Activated CD4-positive, alpha-beta T cell treated with anti-CD3 and anti-CD28 coated beads for 36 hours (primary cell): ENCODE data around the gene JAZF1. TPM values are rescaled to one million over a fixed set of nuclear protein-coding genes. Genes with fewer than 3 reads are reported as not detected.

ENCODE experiments used
- ATAC-seq: fragments of 200-7000 bp; cut with Tn5 transposase; one replicate; pipeline ENCODE4 v1.10.0; 2021; ENCODE audit warnings: mild to moderate bottlenecking, moderate library complexity
- CTCF ChIA-PET: fragments of 350-600 bp; sonication (Branson Sonifier 250); formaldehyde crosslinking; loops from one replicate; lab custom pipeline; 2021; ENCODE audit warnings: antibody characterized with exemption; lab: Charles Lee
- POLR2A ChIA-PET: fragments of 350-600 bp; sonication (Branson Sonifier 250); formaldehyde crosslinking; loops from one replicate; lab custom pipeline; 2021; ENCODE audit warnings: antibody characterized with exemption, inconsistent platforms; lab: Charles Lee
- DNase-seq: peaks from one replicate; pipeline ENCODE4 v3.0.0-alpha.2; 2020
- H3K27ac Mint-ChIP-seq: one replicate; pipeline ENCODE4 v1.8.0; 2021; ENCODE audit warnings: mixed read lengths
- H3K27me3 Mint-ChIP-seq: one replicate; pipeline ENCODE4 v1.8.0; 2021; ENCODE audit warnings: mixed read lengths
- H3K36me3 Mint-ChIP-seq: one replicate; pipeline ENCODE4 v1.8.0; 2021; ENCODE audit warnings: low read depth, mixed read lengths
- H3K4me1 Mint-ChIP-seq: one replicate; pipeline ENCODE4 v1.8.0; 2021; ENCODE audit warnings: mixed read lengths
- H3K4me3 Mint-ChIP-seq: one replicate; pipeline ENCODE4 v1.8.0; 2021; ENCODE audit warnings: mild to moderate bottlenecking, moderate library complexity, mixed read lengths
- H3K9me3 Mint-ChIP-seq: one replicate; pipeline ENCODE4 v1.8.0; 2021; ENCODE audit warnings: low read depth, mixed read lengths
- intact Hi-C, 2 experiments: fragments of 100-400 bp; cut with DNase I in 1 of 2; cut with micrococcal nuclease in 1 of 2; formaldehyde crosslinking; loops; one replicate each; pipeline versions ENCODE4 v1.14.2 to v1.15.1; 2022 to 2024; cut with DNase I, micrococcal nuclease
- total RNA-seq, 2 experiments: library from RNA; stranded (reverse); gene quantifications; one replicate each; pipeline ENCODE4 v1.2.3, GENCODE V29; 2021

JAZF1 gene
- total RNA-seq, 2 experiments from 2014 or later, result 5.2 to 6.9 TPM

GRCh38 chr7:28135760-28136159 is 44.8 kb downstream of the JAZF1 start:
- Mint-ChIP-seq H3K4me3 (no peak overlapping the region), H3K36me3 (peaks cover 2% of the 10 kb centered on the region), H3K9me3 (no peaks in the 10 kb centered on the region), H3K27ac (no peak overlapping the region), H3K27me3 (no peaks in the 10 kb centered on the region), H3K4me1 (peaks cover 26% of the 10 kb centered on the region)
- CTCF ChIA-PET, result interaction anchor here (0.8 to 1.3 kb wide), 3 partner anchors 8 to 39 kb away, joined by 3 to 5 read pairs (median 4); no protein-coding TSS in a partner anchor
- ATAC-seq, result no peak
- DNase-seq, result no peak
- POLR2A ChIA-PET, result no interaction called here
- intact Hi-C loops, result no loop called here

GRCh38 chr7:28135315-28135714 is 45.3 kb downstream of the JAZF1 start:
- ChIA-PET POLR2A (no interaction called here), CTCF (interaction anchor here (0.8 to 1.3 kb wide), 3 partner anchors 8 to 39 kb away, joined by 3 to 5 read pairs (median 4); no protein-coding TSS in a partner anchor)
- no peak for ATAC-seq
- H3K4me3 Mint-ChIP-seq, result no peak overlapping the region
- H3K4me1 Mint-ChIP-seq, result peaks cover 23% of the 10 kb centered on the region
- H3K36me3 Mint-ChIP-seq, result peaks cover 2% of the 10 kb centered on the region
- intact Hi-C loops, result no loop called here
- H3K9me3 Mint-ChIP-seq, result no peaks in the 10 kb centered on the region
- no peak overlapping the region for H3K27ac Mint-ChIP-seq
- no peaks in the 10 kb centered on the region for H3K27me3 Mint-ChIP-seq
- no peak for DNase-seq

GRCh38 chr7:28133872-28134271 is 46.7 kb downstream of the JAZF1 start:
- H3K4me3 Mint-ChIP-seq, result no peak overlapping the region
- intact Hi-C loops, result no loop called here
- no peak for ATAC-seq
- no peaks in the 10 kb centered on the region for H3K9me3 Mint-ChIP-seq
- ChIA-PET POLR2A (no interaction called here), CTCF (interaction anchor here (0.6 kb wide), 1 partner anchor 67 kb away, joined by 3 read pairs; no protein-coding TSS in a partner anchor)
- H3K4me1 Mint-ChIP-seq, result peaks cover 25% of the 10 kb centered on the region
- H3K27ac Mint-ChIP-seq, result peak overlapping the region; percentile 29
- peaks cover 2% of the 10 kb centered on the region for H3K36me3 Mint-ChIP-seq
- no peaks in the 10 kb centered on the region for H3K27me3 Mint-ChIP-seq
- no peak for DNase-seq

- H3K27me3 Mint-ChIP-seq, result no peaks in the 10 kb centered on the region
- ChIA-PET CTCF (interaction anchor here (0.6 to 1.5 kb wide), 5 partner anchors 10 to 191 kb away, joined by 3 to 7 read pairs (median 3); no protein-coding TSS in a partner anchor), POLR2A (interaction anchor here (1.1 kb wide), 1 partner anchor 74 kb away, joined by 4 read pairs; no protein-coding TSS in a partner anchor)
- H3K4me3 Mint-ChIP-seq, result no peak overlapping the region
- no peaks in the 10 kb centered on the region for H3K9me3 Mint-ChIP-seq
- peaks cover 2% of the 10 kb centered on the region for H3K36me3 Mint-ChIP-seq
- no peak for DNase-seq
- peak; percentile 67 for ATAC-seq
- intact Hi-C loops, result no loop called here
- H3K27ac Mint-ChIP-seq, result peak overlapping the region; percentile 29
- H3K4me1 Mint-ChIP-seq, result peaks cover 30% of the 10 kb centered on the region
These were observed 47.4 kb downstream of the JAZF1 start for GRCh38 chr7:28132959-28133870.

GRCh38 chr7:28130277-28130676 is 50.3 kb downstream of the JAZF1 start:
- ChIA-PET CTCF (interaction anchor here (0.5 to 1.6 kb wide), 2 partner anchors 11 to 246 kb away, joined by 3 read pairs; no protein-coding TSS in a partner anchor), POLR2A (interaction anchor here (0.6 kb wide), 1 partner anchor 48 kb away, joined by 3 read pairs; no protein-coding TSS in a partner anchor)
- Mint-ChIP-seq H3K4me3 (no peak overlapping the region), H3K36me3 (peaks cover 7% of the 10 kb centered on the region), H3K27ac (no peak overlapping the region), H3K27me3 (no peaks in the 10 kb centered on the region), H3K9me3 (no peaks in the 10 kb centered on the region), H3K4me1 (peaks cover 35% of the 10 kb centered on the region)
- ATAC-seq, result no peak
- intact Hi-C loops, result no loop called here
- DNase-seq, result no peak

- no peaks in the 10 kb centered on the region for H3K9me3 Mint-ChIP-seq
- peak; percentile 61 for ATAC-seq
- no peaks in the 10 kb centered on the region for H3K27me3 Mint-ChIP-seq
- no peak for DNase-seq
- peaks cover 41% of the 10 kb centered on the region for H3K4me1 Mint-ChIP-seq
- intact Hi-C loops, result no loop called here
- no peak overlapping the region for H3K4me3 Mint-ChIP-seq
- POLR2A ChIA-PET, result interaction anchor here (0.7 kb wide), 1 partner anchor 223 kb away, joined by 3 read pairs; no protein-coding TSS in a partner anchor
- no peak overlapping the region for H3K27ac Mint-ChIP-seq
- peaks cover 7% of the 10 kb centered on the region for H3K36me3 Mint-ChIP-seq
- CTCF ChIA-PET, result interaction anchor here (0.6 kb wide), 1 partner anchor 11 kb away, joined by 6 read pairs; no protein-coding TSS in a partner anchor
These were observed 52.0 kb downstream of the JAZF1 start for GRCh38 chr7:28128608-28129007.

GRCh38 chr7:28126410-28127041 is 54.1 kb downstream of the JAZF1 start:
- no peak overlapping the region for H3K27ac Mint-ChIP-seq

GRCh38 chr7:28125431-28126409 is 54.9 kb downstream of the JAZF1 start:
- CTCF ChIA-PET, result interaction anchor here (1.1 kb wide), 2 partner anchors 10 to 29 kb away, joined by 3 read pairs; no protein-coding TSS in a partner anchor
- DNase-seq (no peak), ATAC-seq (peak; percentile 44)
- Mint-ChIP-seq H3K9me3 (no peaks in the 10 kb centered on the region), H3K4me3 (no peak overlapping the region), H3K4me1 (peaks cover 51% of the 10 kb centered on the region), H3K27ac (peak overlapping the region; percentile 11), H3K36me3 (peaks cover 11% of the 10 kb centered on the region), H3K27me3 (no peaks in the 10 kb centered on the region)
- POLR2A ChIA-PET, result no interaction called here
- intact Hi-C loops, result no loop called here

More at GRCh38 chr7:28126410-28127041, 54.1 kb downstream of the JAZF1 start:
- intact Hi-C loops, result no loop called here
- no peak for ATAC-seq
- peaks cover 46% of the 10 kb centered on the region for H3K4me1 Mint-ChIP-seq
- no peaks in the 10 kb centered on the region for H3K27me3 Mint-ChIP-seq
- H3K36me3 Mint-ChIP-seq, result peaks cover 11% of the 10 kb centered on the region
- ChIA-PET CTCF (interaction anchor here (1.1 kb wide), 2 partner anchors 9 to 30 kb away, joined by 3 read pairs; no protein-coding TSS in a partner anchor), POLR2A (no interaction called here)
- no peaks in the 10 kb centered on the region for H3K9me3 Mint-ChIP-seq
- no peak for DNase-seq
- no peak overlapping the region for H3K4me3 Mint-ChIP-seq

GRCh38 chr7:28124413-28124812 is 56.2 kb downstream of the JAZF1 start:
- peaks cover 62% of the 10 kb centered on the region for H3K4me1 Mint-ChIP-seq
- ATAC-seq (no peak), DNase-seq (no peak)
- peaks cover 11% of the 10 kb centered on the region for H3K36me3 Mint-ChIP-seq
- no peak overlapping the region for H3K27ac Mint-ChIP-seq
- CTCF ChIA-PET, result interaction anchor here (0.7 kb wide), 1 partner anchor 27 kb away, joined by 4 read pairs; no protein-coding TSS in a partner anchor
- H3K9me3 Mint-ChIP-seq, result no peaks in the 10 kb centered on the region
- no peak overlapping the region for H3K4me3 Mint-ChIP-seq
- intact Hi-C loops, result no loop called here
- H3K27me3 Mint-ChIP-seq, result no peaks in the 10 kb centered on the region
- POLR2A ChIA-PET, result no interaction called here

GRCh38 chr7:28123752-28124151 is 56.8 kb downstream of the JAZF1 start:
- CTCF ChIA-PET, result no interaction called here
- Mint-ChIP-seq H3K4me3 (no peak overlapping the region), H3K27me3 (no peaks in the 10 kb centered on the region)

More at GRCh38 chr7:28123752-28124151, 56.8 kb downstream of the JAZF1 start:
- ATAC-seq (peak; percentile 43), DNase-seq (peak; percentile 24)
- intact Hi-C loops, result no loop called here
- Mint-ChIP-seq H3K9me3 (no peaks in the 10 kb centered on the region), H3K27ac (no peak overlapping the region), H3K36me3 (peaks cover 11% of the 10 kb centered on the region), H3K4me1 (peaks cover 64% of the 10 kb centered on the region)
- POLR2A ChIA-PET, result no interaction called here
